ENCODE data around the gene PLEKHH1.

PLEKHH1 gene

DNA sequence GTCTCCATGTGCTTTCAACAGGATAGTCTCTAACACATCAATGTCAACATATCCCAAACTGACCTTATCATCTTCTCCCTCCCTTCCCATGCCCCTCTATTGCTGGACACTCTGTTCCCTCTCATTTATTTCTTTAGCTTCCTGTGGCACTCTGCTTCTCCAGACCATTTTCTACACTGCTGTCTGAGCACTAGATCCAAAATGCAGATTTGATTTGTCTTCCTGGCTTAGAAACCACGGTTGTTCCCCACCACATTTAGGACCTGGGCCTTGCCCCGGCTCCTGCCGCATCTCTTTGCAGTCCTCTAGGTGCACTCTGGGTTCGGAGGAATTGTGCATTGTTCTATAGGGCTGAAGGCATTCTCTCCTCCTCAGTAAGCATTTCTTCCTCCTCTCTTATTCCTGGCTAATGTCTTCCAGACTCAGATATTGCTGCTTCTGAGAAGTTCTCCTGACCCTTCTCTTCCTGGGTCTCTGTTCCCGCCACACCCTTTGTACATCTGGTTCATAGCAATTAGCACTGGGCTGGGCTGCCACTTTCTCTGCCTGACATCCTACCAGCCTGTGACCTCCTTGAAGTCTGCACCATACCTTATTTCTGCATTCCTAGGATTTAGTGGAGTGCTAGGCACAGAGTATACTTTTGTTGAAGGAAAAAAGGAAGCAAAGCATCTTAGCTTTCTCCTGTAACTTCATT lies 100.5 kb downstream of the PLEKHH1 start:
- ATAC-seq: no peak

DNA sequence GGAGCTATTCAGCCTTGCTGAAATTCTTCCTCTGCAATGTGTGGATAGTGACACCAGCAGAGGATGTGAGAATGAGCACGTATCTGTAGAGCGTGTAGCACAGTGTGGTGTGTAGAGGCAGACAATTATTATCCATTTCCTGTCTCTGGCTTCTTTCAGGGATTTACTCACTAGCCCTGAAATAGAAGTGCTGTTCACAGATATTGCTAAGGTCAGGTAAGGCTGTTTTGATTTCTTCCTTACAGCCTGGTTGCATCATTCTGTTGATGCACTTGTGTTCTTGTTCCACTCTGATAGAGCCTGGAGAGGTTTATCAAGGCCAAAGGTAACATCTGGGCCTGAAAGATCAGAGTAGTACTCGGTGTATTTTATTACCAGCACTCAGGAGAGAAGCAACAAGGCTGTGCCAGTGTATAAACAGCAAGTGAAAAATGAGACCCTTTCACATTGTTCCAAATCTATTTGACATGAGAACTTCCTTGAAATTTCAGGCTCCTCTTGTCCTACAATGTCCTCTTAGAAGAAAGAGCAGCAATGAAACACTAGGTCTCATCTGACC lies 103.3 kb downstream of the PLEKHH1 start:
- peak in 1 of 2 donors; percentile 13 for ATAC-seq

DNA sequence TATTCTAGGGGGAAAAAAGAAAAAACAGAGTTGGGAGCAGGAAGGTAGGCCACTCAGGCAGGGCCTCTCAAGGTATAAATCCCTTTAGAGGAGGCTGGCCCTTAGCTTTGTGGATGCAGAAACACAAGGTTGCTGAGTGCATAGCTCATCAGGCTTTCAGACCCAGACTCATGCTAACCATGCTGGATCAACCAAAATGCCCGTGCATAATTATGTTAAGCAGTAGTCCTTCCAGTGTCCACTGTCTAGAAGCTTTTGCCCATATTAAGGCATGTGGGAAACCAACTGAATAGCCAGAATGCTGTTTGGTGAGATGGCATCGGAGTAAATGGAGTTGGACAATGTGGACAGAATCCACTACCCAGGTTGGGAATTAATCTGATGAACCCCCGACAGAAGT lies 105.6 kb downstream of the PLEKHH1 start:
- no peak for ATAC-seq

Data from activated CD4-positive, CD25-positive, alpha-beta regulatory T cell treated with anti-CD3 and anti-CD28 coated beads, Interleukin-2, amount 50 U/mL, for 24 hours (primary cell).